ENCODE measurements around the gene ZXDC. TPM values are rescaled to one million over a fixed set of nuclear protein-coding genes. Genes with fewer than 3 reads are reported as not detected.

The ZXDC gene
- total RNA-seq, 1 donor from 2014 or later, result 36.8 TPM

- TF ChIP-seq POLR2AphosphoS5 (IDR thresholded peaks at IDR 0.05; ENCODE audit: insufficient read depth in 1 of 2, low read depth in 1 of 2) (no peak), POLR2A (IDR thresholded peaks at IDR 0.05) (no peak), CTCF (IDR thresholded peaks at IDR 0.05) (no peak)
- Histone ChIP-seq H3K27me3 (no peaks in the 10 kb centered on the region), H3K4me3 (no peak overlapping the region), H3K4me1 (peaks cover 8% of the 10 kb centered on the region), H3K9me3 (no peaks in the 10 kb centered on the region), H3K27ac (no peak overlapping the region), H3K36me3 (no peaks in the 10 kb centered on the region)
- no peak for DNase-seq (ENCODE audit: extremely low spot score in 2 of 2)
- intact Hi-C loops (cut with DNase I), result loop anchor here (5.0 kb wide), 1 partner anchor 269 kb away; no protein-coding TSS in a partner anchor
Measured at GRCh38 chr3:126396536-126396935, 79.2 kb downstream of the ZXDC start.

GRCh38 chr3:126395846-126396513, 79.7 kb downstream of the ZXDC start:
- Histone ChIP-seq H3K36me3 (no peaks in the 10 kb centered on the region), H3K4me1 (peaks cover 8% of the 10 kb centered on the region), H3K4me3 (no peak overlapping the region), H3K27ac (no peak overlapping the region), H3K9me3 (no peaks in the 10 kb centered on the region), H3K27me3 (no peaks in the 10 kb centered on the region)
- TF ChIP-seq CTCF (IDR thresholded peaks at IDR 0.05) (no peak), POLR2AphosphoS5 (IDR thresholded peaks at IDR 0.05; ENCODE audit: insufficient read depth in 1 of 2, low read depth in 1 of 2) (no peak), POLR2A (IDR thresholded peaks at IDR 0.05) (no peak)
- no peak for DNase-seq (ENCODE audit: extremely low spot score in 2 of 2)
- intact Hi-C loops (cut with DNase I), result loop anchor here (5.0 kb wide), 1 partner anchor 269 kb away; no protein-coding TSS in a partner anchor

GRCh38 chr3:126394977-126395321, 80.7 kb downstream of the ZXDC start:
- Histone ChIP-seq H3K27me3 (no peaks in the 10 kb centered on the region), H3K27ac (no peak overlapping the region), H3K9me3 (no peaks in the 10 kb centered on the region), H3K36me3 (no peaks in the 10 kb centered on the region), H3K4me3 (peak overlapping the region; percentile 24 to 35), H3K4me1 (peaks cover 8% of the 10 kb centered on the region)
- TF ChIP-seq POLR2A (IDR thresholded peaks at IDR 0.05) (no peak), POLR2AphosphoS5 (IDR thresholded peaks at IDR 0.05; ENCODE audit: insufficient read depth in 1 of 2, low read depth in 1 of 2) (no peak), CTCF (IDR thresholded peaks at IDR 0.05) (no peak)
- intact Hi-C loops (cut with DNase I), result loop anchor here (5.0 kb wide), 2 partner anchors 258 to 268 kb away; no protein-coding TSS in a partner anchor
- no peak for DNase-seq (ENCODE audit: extremely low spot score in 2 of 2)

- no peaks in the 10 kb centered on the region for H3K9me3 ChIP-seq
- H3K4me1 ChIP-seq, result peaks cover 8% of the 10 kb centered on the region
- H3K27me3 ChIP-seq, result no peaks in the 10 kb centered on the region
- intact Hi-C loops (cut with DNase I), result loop anchor here (5.0 kb wide), 1 partner anchor 257 kb away; no protein-coding TSS in a partner anchor
- no peak for DNase-seq (ENCODE audit: extremely low spot score in 2 of 2)
- H3K4me3 ChIP-seq, result peak within 1 kb of the TSS; percentile 24 to 35
- no peak within 1 kb of the TSS for H3K27ac ChIP-seq
- no peaks in the 10 kb centered on the region for H3K36me3 ChIP-seq
- TF ChIP-seq POLR2A (IDR thresholded peaks at IDR 0.05), result no peak
- no peak for TF ChIP-seq CTCF (IDR thresholded peaks at IDR 0.05)
- TF ChIP-seq POLR2AphosphoS5 (IDR thresholded peaks at IDR 0.05; ENCODE audit: insufficient read depth in 1 of 2, low read depth in 1 of 2), result no peak
Measured at GRCh38 chr3:126394179-126394976, 81.3 kb downstream of the ZXDC start, which contains the start of gene CFAP100. Gene CFAP100, plus strand, starts transcription at chr3:126394909. Its CDS starts 1,092 bp downstream, at chr3:126396001.
